ENCODE results near the gene PTPRD.

The PTPRD gene

GRCh38 chr9:8835291-8835690, 1777.5 kb downstream of the PTPRD start:
- no peak for TF ChIP-seq CTCF (conservative IDR thresholded peaks at IDR 0.05; ENCODE audit: low read depth, low read length)
- no peak for DNase-seq (ENCODE audit: low read depth)
- H3K4me3 ChIP-seq (ENCODE audit: low read depth, low read length), result no peak overlapping the region

GRCh38 chr9:8832955-8833354, 1779.8 kb downstream of the PTPRD start:
- peak; percentile 6 for DNase-seq (ENCODE audit: low read depth)
- no peak overlapping the region for H3K4me3 ChIP-seq (ENCODE audit: low read depth, low read length)
- no peak for TF ChIP-seq CTCF (conservative IDR thresholded peaks at IDR 0.05; ENCODE audit: low read depth, low read length)

- DNase-seq (ENCODE audit: low read depth), result no peak
- H3K4me3 ChIP-seq (ENCODE audit: low read depth, low read length), result no peak overlapping the region
- no peak for TF ChIP-seq CTCF (conservative IDR thresholded peaks at IDR 0.05; ENCODE audit: low read depth, low read length)
Observed at GRCh38 chr9:8832386-8832785, 1780.4 kb downstream of the PTPRD start.

- no peak for DNase-seq (ENCODE audit: low read depth)
- no peak for TF ChIP-seq CTCF (conservative IDR thresholded peaks at IDR 0.05; ENCODE audit: low read depth, low read length)
- H3K4me3 ChIP-seq (ENCODE audit: low read depth, low read length), result no peak overlapping the region
Observed at GRCh38 chr9:8831568-8831967, 1781.2 kb downstream of the PTPRD start.

GRCh38 chr9:8826281-8826680, 1786.5 kb downstream of the PTPRD start:
- TF ChIP-seq CTCF (conservative IDR thresholded peaks at IDR 0.05; ENCODE audit: low read depth, low read length), result no peak
- no peak for DNase-seq (ENCODE audit: low read depth)

GRCh38 chr9:8825585-8826147, 1787.1 kb downstream of the PTPRD start:
- no peak overlapping the region for H3K4me3 ChIP-seq (ENCODE audit: low read depth, low read length)
- DNase-seq (ENCODE audit: low read depth), result no peak
- TF ChIP-seq CTCF (conservative IDR thresholded peaks at IDR 0.05; ENCODE audit: low read depth, low read length), result no peak

More at GRCh38 chr9:8826281-8826680, 1786.5 kb downstream of the PTPRD start:
- H3K4me3 ChIP-seq (ENCODE audit: low read depth, low read length), result no peak overlapping the region

- H3K4me3 ChIP-seq (ENCODE audit: low read depth, low read length), result no peak overlapping the region
- no peak for TF ChIP-seq CTCF (conservative IDR thresholded peaks at IDR 0.05; ENCODE audit: low read depth, low read length)
- no peak for DNase-seq (ENCODE audit: low read depth)
Observed at GRCh38 chr9:8823131-8823895, 1789.5 kb downstream of the PTPRD start.

All from choroid plexus epithelial cell (primary cell).